Activated CD8-positive, alpha-beta memory T cell treated with anti-CD3 and anti-CD28 coated beads for 48 hours (primary cell): ENCODE data around the gene HCST.
"Not testable (repeated sequence)": the region's sequence is repeated elsewhere in the genome, so short reads cannot be mapped to it uniquely, and the experiment has no call there.

Experiments used
- DNase-seq, 3 experiments: peaks; one replicate each; pipeline ENCODE4 v3.0.0-alpha.2; 2020; ENCODE audit warnings: low read depth in 2 of 3, low spot score in 2 of 3

Gene HCST

GRCh38 chr19:35901854-35902661, at the start of gene HCST:
TSS of gene HCST (plus strand) at chr19:35902529. CDS start at chr19:35902594, 65 bp downstream.
- no peak for DNase-seq

- no peak for DNase-seq
Observed at GRCh38 chr19:35853038-35853756, 49.1 kb upstream of the HCST start.

GRCh38 chr19:35856546-35857149, 45.7 kb upstream of the HCST start, which contains the start of gene KIRREL2:
TSS of gene KIRREL2 (plus strand) at chr19:35856911. CDS start at chr19:35857120, 209 bp downstream.
- no peak for DNase-seq

- no peak for DNase-seq
Observed at GRCh38 chr19:35858311-35858710, 44.0 kb upstream of the HCST start.

- DNase-seq, result no peak
Observed at GRCh38 chr19:35859414-35859813, 42.9 kb upstream of the HCST start.

GRCh38 chr19:35860436-35860817, 41.9 kb upstream of the HCST start:
- DNase-seq, result no peak

- DNase-seq, result no peak
Observed at GRCh38 chr19:35860818-35861639, 41.3 kb upstream of the HCST start.

GRCh38 chr19:35861640-35862160, 40.6 kb upstream of the HCST start:
- no peak for DNase-seq

GRCh38 chr19:35862528-35862927, 39.8 kb upstream of the HCST start:
- DNase-seq, result no peak

- no peak for DNase-seq
Observed at GRCh38 chr19:35863018-35863417, 39.3 kb upstream of the HCST start.

- peak; percentile 30 to 54 (median 45) for DNase-seq
Observed at GRCh38 chr19:35868172-35868822, 34.0 kb upstream of the HCST start, which contains the start of gene APLP1. TSS of gene APLP1 (plus strand) at chr19:35868574. CDS start at chr19:35868637, 63 bp downstream.

GRCh38 chr19:35868823-35869326, 33.5 kb upstream of the HCST start:
- DNase-seq, result no peak

GRCh38 chr19:35869327-35870123, 32.8 kb upstream of the HCST start:
- DNase-seq, result peak; percentile 54 to 70 (median 67)

GRCh38 chr19:35870124-35870736, 32.1 kb upstream of the HCST start:
- DNase-seq, result not testable (repeated sequence)

- DNase-seq, result no peak
Observed at GRCh38 chr19:35870798-35871197, 31.5 kb upstream of the HCST start.

GRCh38 chr19:35871611-35872010, 30.7 kb upstream of the HCST start:
- no peak for DNase-seq

- no peak for DNase-seq
Observed at GRCh38 chr19:35872180-35872579, 30.1 kb upstream of the HCST start.

GRCh38 chr19:35874392-35874930, 27.9 kb upstream of the HCST start:
- DNase-seq, result no peak
